HG03571 (cell line): ENCODE measurements around the gene RFPL2.
"Not testable (repeated sequence)": the region's sequence is repeated elsewhere in the genome, so short reads cannot be mapped to it uniquely, and the experiment has no call there.

ENCODE experiments used
- ATAC-seq: cut with Tn5 transposase; IDR thresholded peaks from one replicate; pipeline ENCODE4 v1.9.1; 2021; ENCODE audit not compliant: unreplicated experiment

Gene RFPL2

DNA sequence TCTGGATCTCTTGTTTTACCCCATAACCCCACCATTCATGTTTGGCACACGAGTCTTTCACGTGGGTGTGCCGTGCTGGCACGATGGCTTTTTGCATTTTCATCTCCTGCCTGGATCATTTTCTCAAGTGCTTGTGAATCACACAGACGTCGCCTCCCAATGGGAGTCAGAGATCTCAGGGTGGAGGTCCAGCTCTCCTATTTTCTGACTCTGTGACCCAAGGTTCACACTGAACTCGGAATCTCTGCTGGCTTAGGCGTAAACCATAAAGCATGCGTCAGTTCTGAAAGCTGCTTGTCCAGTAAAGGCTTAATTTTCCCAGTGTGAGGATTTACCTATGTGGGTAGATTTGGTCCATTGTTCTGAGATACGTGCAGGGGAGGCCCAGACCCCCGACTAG is 29.8 kb downstream of the RFPL2 start:
- ATAC-seq = no peak

DNA sequence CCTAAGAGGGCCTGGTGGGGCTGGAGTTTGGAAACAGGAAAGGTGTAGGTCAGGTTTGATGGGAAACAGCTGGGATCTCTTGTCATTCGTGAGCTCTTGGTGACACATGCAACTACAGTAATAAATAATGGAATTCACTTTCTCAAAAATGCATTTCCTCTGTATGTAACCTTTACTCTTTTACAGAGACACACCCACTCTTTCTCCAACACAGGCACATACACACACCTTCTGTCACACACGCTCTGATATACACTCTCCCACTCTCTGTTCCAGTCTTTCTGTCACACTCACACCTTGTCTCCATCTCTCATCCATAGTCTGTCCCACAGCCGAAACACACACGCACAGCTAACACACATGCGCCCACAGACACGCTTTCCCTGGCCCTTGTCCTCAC is 39.2 kb downstream of the RFPL2 start:
- no peak for ATAC-seq

DNA sequence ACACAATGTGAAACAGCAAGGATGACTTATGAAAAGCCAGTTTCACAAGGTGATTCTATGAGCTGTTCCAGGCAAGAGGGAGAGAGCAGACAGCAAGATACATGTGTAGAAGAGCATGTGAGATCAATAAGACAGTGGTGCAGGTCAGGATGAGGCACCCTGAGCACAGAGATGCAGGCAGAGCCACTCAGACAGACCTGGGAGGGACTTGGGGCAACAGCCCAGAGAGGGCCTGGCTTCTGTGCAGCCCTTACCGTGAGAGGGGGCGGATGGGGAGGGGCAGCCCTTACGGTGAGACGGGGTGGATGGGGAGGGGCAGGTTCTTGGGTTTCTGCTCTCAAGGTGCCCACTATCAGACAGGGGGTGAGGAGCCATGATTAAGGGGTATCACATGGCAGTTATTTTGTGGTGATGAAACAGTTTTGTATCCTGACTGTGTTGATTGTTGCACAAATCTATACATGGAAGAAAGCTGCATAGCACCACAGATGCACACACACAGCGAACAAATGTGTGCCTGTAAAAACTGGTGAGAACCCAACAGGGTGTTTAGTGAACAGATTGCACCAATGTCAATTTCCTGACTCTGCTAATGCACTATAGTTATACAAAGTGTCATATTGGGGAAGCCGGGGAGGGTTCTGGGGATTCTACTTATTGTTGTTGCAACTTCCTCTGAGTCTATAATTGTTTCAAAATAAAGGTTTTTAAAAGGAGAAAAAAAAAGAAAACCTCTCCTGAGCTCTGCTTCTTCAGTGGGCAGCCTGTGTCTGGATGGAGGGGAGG is 40.6 kb downstream of the RFPL2 start:
- ATAC-seq = no peak

DNA sequence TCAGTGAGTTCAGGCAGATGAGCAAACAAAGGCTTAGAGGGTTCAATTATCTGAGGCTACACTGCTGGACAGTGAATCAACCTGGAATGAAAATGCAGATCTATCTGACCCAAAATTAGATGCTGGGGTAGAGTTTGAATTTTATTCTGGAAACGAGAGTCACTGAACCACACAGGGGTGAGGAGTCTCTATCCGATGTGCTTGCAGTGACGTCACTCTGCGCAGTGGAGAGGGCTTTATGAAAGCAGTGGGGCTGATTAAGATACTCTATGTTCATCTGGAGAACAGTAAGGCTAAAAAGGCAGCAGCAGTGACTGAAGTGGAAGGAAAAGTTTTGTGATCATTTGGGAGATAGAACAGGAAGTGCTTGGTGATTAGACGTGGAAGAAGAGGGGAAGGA is 44.5 kb downstream of the RFPL2 start:
- ATAC-seq = not testable (repeated sequence)

DNA sequence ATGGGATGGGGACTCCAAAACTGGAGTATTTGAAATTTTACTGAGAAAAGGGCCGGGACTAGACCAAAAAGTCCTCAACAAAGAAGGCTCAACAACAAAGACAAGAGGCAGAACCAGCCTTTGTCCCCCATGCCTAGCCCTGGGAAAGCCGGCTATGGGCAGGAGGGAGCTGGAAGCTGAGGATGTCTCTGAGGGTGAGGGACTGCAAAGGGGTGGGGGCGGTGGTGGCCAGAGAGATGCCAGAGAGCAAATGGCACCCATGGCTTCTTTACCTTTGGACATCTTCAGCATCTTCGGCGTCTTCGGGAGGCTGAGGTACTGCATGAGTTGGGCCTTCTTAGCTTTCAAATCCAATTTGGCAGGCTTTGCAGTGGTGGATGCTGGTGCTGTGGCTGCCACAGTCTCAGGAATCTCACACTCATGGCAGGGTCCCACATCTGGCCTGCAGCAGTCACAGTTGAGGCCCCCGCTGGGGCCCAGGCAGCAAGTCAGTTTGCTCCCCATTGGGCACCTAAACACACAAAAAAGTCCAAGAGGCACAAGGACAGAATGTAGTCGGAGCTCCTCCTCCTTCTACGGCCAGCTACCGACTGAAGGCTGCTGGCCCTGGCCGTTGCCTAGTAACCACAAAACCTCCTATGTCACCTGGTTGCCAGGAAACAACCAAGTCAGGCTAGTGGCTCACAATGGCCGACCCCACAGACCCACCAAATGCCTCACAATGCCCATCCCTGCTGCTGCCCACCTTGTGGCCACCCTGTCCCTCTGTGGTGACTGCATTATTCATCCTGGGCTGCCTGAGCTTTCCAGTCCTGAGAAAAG is 46.0 kb downstream of the RFPL2 start, which contains the start of gene C22orf42:
Gene C22orf42, minus strand, starts transcription at position 592 of the 822 bp plus-strand sequence. Its CDS starts 88 bp downstream, at position 504.
- no peak for ATAC-seq

DNA sequence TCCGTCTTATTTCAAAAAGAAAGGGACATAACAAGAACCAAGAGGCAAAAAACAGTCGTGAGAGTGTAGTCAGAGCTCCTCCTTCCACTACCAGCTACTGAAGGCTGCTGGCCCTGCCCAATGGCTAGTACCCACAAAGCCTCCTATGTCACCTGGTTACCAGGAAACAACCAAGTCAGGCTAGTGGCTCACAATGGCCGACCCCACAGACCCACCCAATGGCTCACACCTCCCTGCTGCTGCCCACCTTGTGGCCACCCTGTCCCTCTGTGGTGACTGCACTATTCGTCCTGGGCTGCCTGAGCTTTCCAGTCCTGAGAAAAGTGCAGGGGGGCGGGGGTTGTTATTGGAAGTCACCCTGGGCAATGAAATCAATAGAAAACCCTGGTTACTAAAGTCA is 47.2 kb downstream of the RFPL2 start:
- ATAC-seq = not testable (repeated sequence)

DNA sequence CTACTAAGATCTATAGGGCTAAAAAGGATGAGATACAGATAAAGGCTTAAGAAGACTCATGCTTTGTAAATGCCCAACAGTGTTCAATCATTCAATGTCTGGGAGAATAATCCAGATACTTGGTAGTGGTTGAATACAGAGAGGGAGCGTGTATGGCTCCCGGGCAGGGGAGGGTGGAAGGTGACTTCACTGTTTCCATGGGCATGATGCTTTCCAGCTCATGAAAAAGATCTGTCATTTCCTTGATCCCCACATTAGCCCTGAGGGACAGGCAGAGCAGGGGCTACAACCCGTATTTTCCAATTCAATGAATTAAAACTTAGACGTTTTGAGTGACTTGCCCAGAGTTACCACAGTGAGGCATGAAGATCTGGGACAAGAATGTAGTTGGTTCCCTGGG is 50.1 kb downstream of the RFPL2 start:
- ATAC-seq = not testable (repeated sequence)

DNA sequence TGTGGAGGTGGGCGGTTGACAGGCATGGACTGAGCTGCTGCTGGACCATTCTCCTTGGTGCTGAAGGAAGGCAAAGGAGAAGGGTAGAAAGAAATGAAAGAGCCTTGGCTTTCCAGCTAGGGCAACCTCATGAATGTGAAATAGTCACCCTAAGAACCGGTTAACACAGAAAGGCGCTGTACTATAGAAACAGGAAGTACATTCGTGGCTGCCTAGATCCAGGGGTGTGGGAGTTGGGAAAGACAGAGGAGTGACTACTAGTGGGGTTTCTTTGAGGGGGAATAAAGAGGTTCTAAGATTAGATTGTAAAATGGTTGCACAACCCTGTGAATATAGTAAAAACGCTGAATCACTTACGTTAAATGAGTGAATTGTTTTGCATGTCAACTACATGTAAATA is 53.2 kb downstream of the RFPL2 start:
- ATAC-seq = not testable (repeated sequence)

DNA sequence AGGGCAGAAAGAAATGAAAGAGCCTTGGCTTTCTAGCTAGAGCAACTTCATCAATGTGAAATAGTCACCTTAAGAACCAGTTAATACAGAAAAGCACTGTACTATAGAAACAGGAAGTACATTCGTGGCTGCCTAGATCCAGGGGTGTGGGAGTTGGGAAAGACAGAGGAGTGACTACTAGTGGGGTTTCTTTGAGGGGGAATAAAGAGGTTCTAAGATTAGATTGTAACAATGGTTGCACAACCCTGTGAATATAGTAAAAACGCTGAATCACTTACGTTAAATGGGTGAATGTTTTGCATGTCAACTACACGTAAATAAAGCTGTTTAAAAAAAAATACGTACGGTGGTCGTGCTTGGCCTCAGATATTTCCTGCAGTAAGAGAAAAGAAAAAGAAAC is 54.2 kb downstream of the RFPL2 start:
- ATAC-seq = not testable (repeated sequence)

DNA sequence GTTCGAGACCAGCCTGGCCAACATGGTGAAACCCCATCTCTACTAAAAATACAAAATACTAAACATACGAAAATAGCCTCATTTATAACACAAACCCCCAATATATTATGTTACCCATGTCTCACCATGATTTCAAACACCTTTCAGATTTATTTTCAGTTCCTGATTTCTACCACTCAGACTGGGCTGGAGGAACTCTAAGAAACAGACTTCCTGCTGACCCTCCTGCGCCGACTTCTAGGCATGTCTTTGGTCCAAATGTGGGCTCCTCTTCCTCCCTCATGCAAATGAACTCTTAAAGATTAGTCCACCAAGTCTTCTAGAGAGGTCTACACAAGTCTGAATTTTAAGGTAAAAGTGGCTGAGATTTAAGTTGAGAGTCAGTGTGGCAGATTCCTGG is 56.5 kb downstream of the RFPL2 start:
- ATAC-seq = not testable (repeated sequence)

DNA sequence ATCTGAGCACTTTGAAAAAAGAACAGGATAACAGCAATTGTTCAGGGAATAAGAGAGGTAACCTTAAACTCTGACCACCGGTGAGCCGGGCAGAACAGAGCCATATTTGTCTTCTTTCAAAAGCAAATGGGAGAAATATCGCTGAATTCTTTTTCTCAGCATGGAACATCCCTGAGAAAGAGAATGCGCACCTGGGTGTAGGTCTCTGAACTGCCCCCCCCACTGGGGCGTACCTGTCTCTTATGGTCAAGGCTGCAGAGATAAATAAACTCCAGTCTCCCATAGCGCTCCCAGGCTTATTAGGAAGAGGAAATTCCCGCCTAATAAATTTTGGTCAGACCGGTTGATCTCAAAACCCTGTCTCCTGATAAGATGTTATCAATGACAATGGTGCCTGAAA is 57.7 kb downstream of the RFPL2 start:
- not testable (repeated sequence) for ATAC-seq

DNA sequence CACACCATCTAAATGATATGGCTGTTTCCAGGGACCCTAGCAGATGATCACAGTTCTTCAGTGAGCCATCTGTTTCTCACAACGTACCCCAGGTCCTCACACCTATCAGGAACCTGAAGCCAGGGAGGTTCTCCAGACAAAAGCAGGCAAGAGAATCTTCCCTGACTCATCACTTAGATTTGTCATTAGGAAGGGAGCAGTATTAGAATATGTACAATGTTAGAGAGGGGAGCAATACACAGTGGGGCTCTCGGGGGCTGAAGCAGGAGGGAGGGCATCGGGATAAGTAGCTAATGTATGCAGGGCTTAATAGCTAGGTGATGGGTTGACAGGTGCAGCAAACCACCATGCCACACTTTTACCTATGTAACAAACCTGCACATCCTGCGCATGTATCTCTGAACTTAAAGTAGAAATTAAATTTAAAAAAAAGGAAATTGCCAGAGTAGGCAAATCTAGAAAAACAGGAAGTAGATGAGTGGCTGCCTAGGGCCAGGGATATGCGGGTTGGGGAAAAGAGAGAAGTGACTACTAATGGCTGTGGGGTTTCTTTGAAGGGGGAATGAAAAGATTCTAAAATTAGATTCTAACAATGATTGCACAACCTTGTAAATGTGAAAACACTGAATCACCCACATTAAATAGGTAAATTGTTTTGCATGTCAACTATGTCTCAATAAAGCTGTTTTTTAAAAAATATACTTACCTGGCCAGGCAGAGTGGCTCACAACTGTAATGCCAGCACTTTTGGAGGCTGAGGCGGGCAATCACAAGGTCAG is 60.2 kb downstream of the RFPL2 start:
- no peak for ATAC-seq

DNA sequence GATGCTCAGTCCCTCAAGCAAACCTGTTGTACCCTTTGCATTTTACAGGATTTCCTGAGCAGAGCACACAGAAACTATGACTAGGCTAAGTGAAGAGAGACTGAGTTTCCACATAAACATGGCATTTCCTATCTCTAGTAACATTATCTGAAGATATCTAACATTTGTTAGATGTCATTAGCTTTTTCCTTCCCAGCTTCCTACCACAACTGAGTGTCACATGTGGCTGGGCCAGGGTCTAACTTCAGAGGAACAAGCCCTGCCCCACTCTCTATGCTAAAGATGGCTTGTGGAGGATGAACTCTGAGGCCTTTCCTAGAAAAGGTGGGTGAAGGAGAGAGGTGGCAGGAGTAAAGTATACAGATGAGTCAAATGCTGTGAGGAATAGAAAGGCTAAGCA is 62.3 kb downstream of the RFPL2 start:
- ATAC-seq = no peak

DNA sequence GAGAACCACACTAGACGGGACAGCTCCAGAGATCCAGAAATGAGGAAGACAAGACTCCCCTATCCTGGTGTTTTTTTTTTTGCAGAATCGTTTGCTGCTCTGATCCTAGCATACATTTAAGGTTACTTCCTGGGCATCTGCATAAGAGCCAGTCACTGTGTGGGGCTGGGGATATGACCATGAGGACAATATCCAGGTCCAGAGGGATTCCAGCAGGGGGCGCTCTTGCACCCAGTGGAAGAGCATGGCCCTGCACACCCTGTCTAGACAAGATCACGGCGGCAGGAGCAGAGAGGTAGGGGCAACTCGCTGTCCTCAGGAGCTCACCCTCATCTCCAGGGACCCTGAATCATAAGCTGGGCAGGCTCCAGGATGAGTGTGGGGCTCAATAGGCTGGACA is 64.2 kb downstream of the RFPL2 start:
- not testable (repeated sequence) for ATAC-seq
